Osteocyte (in vitro differentiated cells): Measurements from ENCODE around the gene RHBDL1. TPM values are rescaled to one million over a fixed set of nuclear protein-coding genes. Genes with fewer than 3 reads are reported as not detected.

Source experiments
- DNase-seq: peaks from one replicate; pipeline ENCODE4 v3.0.0; 2021; ENCODE audit warnings: mixed read lengths; ENCODE audit not compliant: unreplicated experiment; ENCODE audit errors: extremely low spot score
- H3K27ac Mint-ChIP-seq: one replicate; pipeline ENCODE4 v1.8.0; 2021; ENCODE audit warnings: mild to moderate bottlenecking, mixed read lengths; ENCODE audit not compliant: unreplicated experiment
- H3K27me3 Mint-ChIP-seq: one replicate; pipeline ENCODE4 v1.8.0; 2021; ENCODE audit warnings: mixed read lengths; ENCODE audit not compliant: unreplicated experiment
- H3K36me3 Mint-ChIP-seq: one replicate; pipeline ENCODE4 v1.8.0; 2021; ENCODE audit warnings: mixed read lengths; ENCODE audit not compliant: unreplicated experiment
- H3K4me1 Mint-ChIP-seq: one replicate; pipeline ENCODE4 v1.8.0; 2021; ENCODE audit warnings: mixed read lengths; ENCODE audit not compliant: unreplicated experiment
- H3K4me3 Mint-ChIP-seq: one replicate; pipeline ENCODE4 v1.8.0; 2021; ENCODE audit warnings: mild to moderate bottlenecking, moderate library complexity, mixed read lengths; ENCODE audit not compliant: unreplicated experiment
- H3K9me3 Mint-ChIP-seq: one replicate; pipeline ENCODE4 v1.8.0; 2021; ENCODE audit warnings: mixed read lengths; ENCODE audit not compliant: unreplicated experiment
- CTCF ChIP-seq: fragments of 200-600 bp; sonication (generic); IDR thresholded peaks from 2 replicates; pipeline ENCODE4 v1.5.0; 2021; ENCODE audit warnings: antibody characterized with exemption, mild to moderate bottlenecking, moderate library complexity
- total RNA-seq: library from RNA; stranded (reverse); gene quantifications from 2 replicates; pipeline ENCODE4 v1.2.1, GENCODE V29; 2021

RHBDL1 gene
- total RNA-seq, 1 donor from 2014 or later = 5.4 TPM

- DNase-seq = no peak
- H3K4me3 Mint-ChIP-seq = no peak overlapping the region
- no peaks in the 10 kb centered on the region for H3K36me3 Mint-ChIP-seq
- H3K27ac Mint-ChIP-seq = no peak overlapping the region
- H3K27me3 Mint-ChIP-seq = no peaks in the 10 kb centered on the region
- H3K9me3 Mint-ChIP-seq = no peaks in the 10 kb centered on the region
- H3K4me1 Mint-ChIP-seq = peaks cover 10% of the 10 kb centered on the region
- TF ChIP-seq CTCF = no peak
Measured at GRCh38 chr16:725041-725376, 49.5 kb downstream of the RHBDL1 start.

- Mint-ChIP-seq H3K27ac (no peak overlapping the region), H3K36me3 (no peaks in the 10 kb centered on the region), H3K4me1 (peaks cover 4% of the 10 kb centered on the region), H3K27me3 (no peaks in the 10 kb centered on the region), H3K4me3 (no peak overlapping the region), H3K9me3 (no peaks in the 10 kb centered on the region)
- no peak for DNase-seq
- TF ChIP-seq CTCF = no peak
Measured at GRCh38 chr16:725463-726187, 50.2 kb downstream of the RHBDL1 start.

GRCh38 chr16:726188-726437 lies 50.6 kb downstream of the RHBDL1 start:
- Mint-ChIP-seq H3K9me3 (no peaks in the 10 kb centered on the region), H3K27me3 (no peaks in the 10 kb centered on the region), H3K36me3 (no peaks in the 10 kb centered on the region), H3K27ac (no peak overlapping the region), H3K4me1 (peaks cover 3% of the 10 kb centered on the region), H3K4me3 (peak overlapping the region; percentile 66)
- no peak for TF ChIP-seq CTCF
- DNase-seq = no peak

GRCh38 chr16:726438-727290 lies 51.2 kb downstream of the RHBDL1 start, which contains the start of the genes CCDC78 and HAGHL:
TSS of gene CCDC78 (minus strand) at chr16:726443. CDS start at chr16:726367, 76 bp downstream.
TSS of gene HAGHL (plus strand) at chr16:727106. CDS start at chr16:727510, 404 bp downstream.
- H3K9me3 Mint-ChIP-seq = no peaks in the 10 kb centered on the region
- no peak within 1 kb of the TSS for H3K27ac Mint-ChIP-seq
- peak within 1 kb of the TSS; percentile 66 for H3K4me3 Mint-ChIP-seq

More at GRCh38 chr16:726438-727290, 51.2 kb downstream of the RHBDL1 start, which contains the start of the genes CCDC78 and HAGHL:
- Mint-ChIP-seq H3K27me3 (no peaks in the 10 kb centered on the region), H3K4me1 (peaks cover 3% of the 10 kb centered on the region), H3K36me3 (no peaks in the 10 kb centered on the region)
- DNase-seq = no peak
- TF ChIP-seq CTCF = no peak
